Kidney epithelial cell (primary cell): Measurements from ENCODE around the gene TBX10. TPM values are rescaled to one million over a fixed set of nuclear protein-coding genes. Genes with fewer than 3 reads are reported as not detected.

Experiments
- DNase-seq: peaks from one replicate; pipeline ENCODE4 v3.0.0-alpha.2; 2010; ENCODE audit warnings: low read depth
- H3K27me3 ChIP-seq: 2 replicates; pipeline ENCODE4 v1.6.0; 2011; ENCODE audit warnings: low read length; ENCODE audit not compliant: control insufficient read depth, insufficient read depth
- H3K36me3 ChIP-seq: 2 replicates; pipeline ENCODE4 v1.5.1; 2011; ENCODE audit warnings: low read length; ENCODE audit not compliant: control insufficient read depth, insufficient read depth
- H3K4me3 ChIP-seq: 2 replicates; pipeline ENCODE4 v1.5.1; 2011; ENCODE audit warnings: low read depth, mild to moderate bottlenecking, control low read depth, low read length
- CTCF ChIP-seq: IDR thresholded peaks from 2 replicates; pipeline ENCODE4 v1.5.1; 2011; ENCODE audit warnings: mild to moderate bottlenecking, moderate library complexity, low read length, control low read depth, inconsistent platforms; ENCODE audit not compliant: insufficient read depth, poor library complexity, severe bottlenecking
- total RNA-seq: library from RNA; depleted of rRNA; stranded (reverse); fragments of >200 nt; gene quantifications from 2 replicates; pipeline ENCODE4 v1.2.3, GENCODE V29; 2015

The TBX10 gene
- total RNA-seq, 1 donor from 2014 or later = not detected

GRCh38 chr11:67612751-67613150 is 26.8 kb downstream of the TBX10 start:
- peaks cover 24% of the 10 kb centered on the region for H3K27me3 ChIP-seq
- H3K36me3 ChIP-seq = no peaks in the 10 kb centered on the region
- TF ChIP-seq CTCF = no peak
- DNase-seq = no peak
- H3K4me3 ChIP-seq = no peak overlapping the region

GRCh38 chr11:67611704-67612587 is 27.6 kb downstream of the TBX10 start:
- DNase-seq = no peak
- TF ChIP-seq CTCF = no peak
- Histone ChIP-seq H3K36me3 (no peaks in the 10 kb centered on the region), H3K27me3 (peaks cover 18% of the 10 kb centered on the region), H3K4me3 (no peak overlapping the region)

GRCh38 chr11:67611165-67611564 is 28.4 kb downstream of the TBX10 start:
- DNase-seq = no peak
- no peak for TF ChIP-seq CTCF
- H3K36me3 ChIP-seq = no peaks in the 10 kb centered on the region
- peaks cover 11% of the 10 kb centered on the region for H3K27me3 ChIP-seq
- no peak overlapping the region for H3K4me3 ChIP-seq

- Histone ChIP-seq H3K4me3 (no peak overlapping the region), H3K36me3 (no peaks in the 10 kb centered on the region), H3K27me3 (peaks cover 3% of the 10 kb centered on the region)
- TF ChIP-seq CTCF = no peak
- no peak for DNase-seq
Observed at GRCh38 chr11:67610302-67610868, 29.2 kb downstream of the TBX10 start.

GRCh38 chr11:67609316-67609715 is 30.2 kb downstream of the TBX10 start:
- H3K4me3 ChIP-seq = no peak overlapping the region
- no peaks in the 10 kb centered on the region for H3K27me3 ChIP-seq
- H3K36me3 ChIP-seq = no peaks in the 10 kb centered on the region
- no peak for TF ChIP-seq CTCF
- no peak for DNase-seq
